ENCODE measurements around the gene TTC5.

DNA sequence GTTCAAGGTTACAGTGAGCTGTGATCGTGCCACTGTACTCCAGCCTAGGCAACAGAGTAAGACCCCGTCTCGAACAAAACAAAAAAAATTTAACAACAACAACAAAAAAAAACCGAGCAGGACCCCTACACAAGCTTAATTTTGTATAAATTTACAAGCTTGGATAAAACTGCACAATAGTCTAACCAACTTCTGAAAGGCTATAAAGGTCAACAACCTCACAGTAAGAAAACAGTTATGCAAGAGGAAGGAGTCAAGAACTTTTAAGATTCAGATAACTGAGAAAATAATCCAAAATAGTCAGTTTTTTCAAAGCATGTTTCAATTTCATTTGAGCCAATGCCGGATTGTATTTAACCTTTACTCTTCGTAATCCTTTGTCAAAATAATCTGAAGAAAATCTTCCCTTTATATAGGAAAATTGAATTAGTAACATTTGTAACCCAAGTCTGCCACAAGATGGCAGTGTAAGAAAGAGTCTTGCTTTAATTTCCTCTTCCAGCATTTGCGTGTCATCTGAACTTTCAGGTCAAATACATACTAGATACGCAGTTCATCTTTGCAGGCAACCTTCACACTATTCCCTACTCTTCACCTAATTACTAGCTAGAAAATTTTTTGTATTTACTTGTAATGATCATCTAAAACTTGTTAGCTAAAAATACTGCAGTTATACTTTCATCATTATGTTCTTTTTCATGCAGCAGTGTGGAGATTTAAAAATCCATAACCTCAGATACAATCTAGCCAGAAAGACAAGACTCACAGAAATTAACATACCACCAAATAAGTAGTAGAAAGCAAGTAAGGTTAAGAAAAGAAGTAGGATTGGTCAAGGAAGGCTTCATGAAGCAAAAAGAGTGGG lies 21.5 kb upstream of the TTC5 start:
- TF ChIP-seq, protein P1, sequence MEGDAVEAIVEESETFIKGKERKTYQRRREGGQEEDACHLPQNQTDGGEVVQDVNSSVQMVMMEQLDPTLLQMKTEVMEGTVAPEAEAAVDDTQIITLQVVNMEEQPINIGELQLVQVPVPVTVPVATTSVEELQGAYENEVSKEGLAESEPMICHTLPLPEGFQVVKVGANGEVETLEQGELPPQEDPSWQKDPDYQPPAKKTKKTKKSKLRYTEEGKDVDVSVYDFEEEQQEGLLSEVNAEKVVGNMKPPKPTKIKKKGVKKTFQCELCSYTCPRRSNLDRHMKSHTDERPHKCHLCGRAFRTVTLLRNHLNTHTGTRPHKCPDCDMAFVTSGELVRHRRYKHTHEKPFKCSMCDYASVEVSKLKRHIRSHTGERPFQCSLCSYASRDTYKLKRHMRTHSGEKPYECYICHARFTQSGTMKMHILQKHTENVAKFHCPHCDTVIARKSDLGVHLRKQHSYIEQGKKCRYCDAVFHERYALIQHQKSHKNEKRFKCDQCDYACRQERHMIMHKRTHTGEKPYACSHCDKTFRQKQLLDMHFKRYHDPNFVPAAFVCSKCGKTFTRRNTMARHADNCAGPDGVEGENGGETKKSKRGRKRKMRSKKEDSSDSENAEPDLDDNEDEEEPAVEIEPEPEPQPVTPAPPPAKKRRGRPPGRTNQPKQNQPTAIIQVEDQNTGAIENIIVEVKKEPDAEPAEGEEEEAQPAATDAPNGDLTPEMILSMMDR (conservative IDR thresholded peaks at IDR 0.05; ENCODE audit: low read length): peak; percentile 86
- TF ChIP-seq EZH2phosphoT487 (IDR thresholded peaks at IDR 0.05; ENCODE audit: borderline replicate concordance): no peak

All from Loucy (cell line).